Right renal pelvis (tissue), 4 donors: Measurements from ENCODE around the gene SENP1. TPM values are rescaled to one million over a fixed set of nuclear protein-coding genes. Genes with fewer than 3 reads are reported as not detected.
"Not testable (repeated sequence)": the region's sequence is repeated elsewhere in the genome, so short reads cannot be mapped to it uniquely, and the experiment has no call there.

ENCODE experiments used
- DNase-seq, 4 donors: peaks; one replicate each; pipeline ENCODE4 v3.0.0-alpha.2; 2013; ENCODE audit warnings: low read depth in 4 of 4, low spot score in 3 of 4, missing footprints in 1 of 4
- polyA plus RNA-seq, 4 donors: library from polyadenylated mRNA; unstranded; fragments of 120-200 nt; gene quantifications; one replicate each; pipeline ENCODE4 v1.2.1, GENCODE V29; 2013; ENCODE audit not compliant: insufficient read length in 4 of 4

SENP1 gene
- polyA plus RNA-seq, 4 donors = 21.6 to 28.1 (median 27.1) TPM

GRCh38 chr12:48115957-48116356, 10.1 kb upstream of the SENP1 start:
- DNase-seq = no peak

- DNase-seq = not testable (repeated sequence)
These were observed 5.4 kb upstream of the SENP1 start for GRCh38 chr12:48111312-48111693.

- DNase-seq = no peak
These were observed 4.9 kb upstream of the SENP1 start for GRCh38 chr12:48110691-48111311.

- no peak for DNase-seq
These were observed 3.5 kb upstream of the SENP1 start for GRCh38 chr12:48109424-48109823.

GRCh38 chr12:48106681-48107613, 1.1 kb upstream of the SENP1 start:
- DNase-seq = no peak

GRCh38 chr12:48105321-48105866, 485 bp downstream of the SENP1 start:
- peak in 1 of 4 donors; percentile 37 for DNase-seq

- no peak for DNase-seq
These were observed 1.3 kb downstream of the SENP1 start for GRCh38 chr12:48104531-48104930.

- no peak for DNase-seq
These were observed 13.3 kb downstream of the SENP1 start for GRCh38 chr12:48092611-48093010.

GRCh38 chr12:48086327-48086726, 19.6 kb downstream of the SENP1 start:
- no peak for DNase-seq

GRCh38 chr12:48084841-48085460, 20.9 kb downstream of the SENP1 start:
- DNase-seq = no peak

GRCh38 chr12:48084066-48084465, 21.8 kb downstream of the SENP1 start:
- no peak for DNase-seq

- no peak for DNase-seq
These were observed 25.1 kb downstream of the SENP1 start for GRCh38 chr12:48080821-48081220.

GRCh38 chr12:48080285-48080684, 25.6 kb downstream of the SENP1 start:
- no peak for DNase-seq

- DNase-seq = no peak
These were observed 27.0 kb downstream of the SENP1 start for GRCh38 chr12:48078901-48079300.

- DNase-seq = no peak
These were observed 28.8 kb downstream of the SENP1 start for GRCh38 chr12:48077111-48077510.

GRCh38 chr12:48075832-48076231, 30.0 kb downstream of the SENP1 start:
- no peak for DNase-seq

- no peak for DNase-seq
These were observed 31.6 kb downstream of the SENP1 start for GRCh38 chr12:48074266-48074665.

- DNase-seq = no peak
These were observed 33.6 kb downstream of the SENP1 start for GRCh38 chr12:48072266-48072665.

GRCh38 chr12:48071808-48072207, 34.1 kb downstream of the SENP1 start:
- DNase-seq = no peak

GRCh38 chr12:48070731-48071130, 35.1 kb downstream of the SENP1 start:
- DNase-seq = no peak

GRCh38 chr12:48070033-48070432, 35.8 kb downstream of the SENP1 start:
- no peak for DNase-seq
